GM21786 (cell line): ENCODE results near the gene MREG.

Experiments
- ATAC-seq: cut with Tn5 transposase; IDR thresholded peaks from one replicate; pipeline ENCODE4 v1.9.1; 2021; ENCODE audit not compliant: unreplicated experiment

Gene MREG, protein sequence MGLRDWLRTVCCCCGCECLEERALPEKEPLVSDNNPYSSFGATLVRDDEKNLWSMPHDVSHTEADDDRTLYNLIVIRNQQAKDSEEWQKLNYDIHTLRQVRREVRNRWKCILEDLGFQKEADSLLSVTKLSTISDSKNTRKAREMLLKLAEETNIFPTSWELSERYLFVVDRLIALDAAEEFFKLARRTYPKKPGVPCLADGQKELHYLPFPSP

DNA sequence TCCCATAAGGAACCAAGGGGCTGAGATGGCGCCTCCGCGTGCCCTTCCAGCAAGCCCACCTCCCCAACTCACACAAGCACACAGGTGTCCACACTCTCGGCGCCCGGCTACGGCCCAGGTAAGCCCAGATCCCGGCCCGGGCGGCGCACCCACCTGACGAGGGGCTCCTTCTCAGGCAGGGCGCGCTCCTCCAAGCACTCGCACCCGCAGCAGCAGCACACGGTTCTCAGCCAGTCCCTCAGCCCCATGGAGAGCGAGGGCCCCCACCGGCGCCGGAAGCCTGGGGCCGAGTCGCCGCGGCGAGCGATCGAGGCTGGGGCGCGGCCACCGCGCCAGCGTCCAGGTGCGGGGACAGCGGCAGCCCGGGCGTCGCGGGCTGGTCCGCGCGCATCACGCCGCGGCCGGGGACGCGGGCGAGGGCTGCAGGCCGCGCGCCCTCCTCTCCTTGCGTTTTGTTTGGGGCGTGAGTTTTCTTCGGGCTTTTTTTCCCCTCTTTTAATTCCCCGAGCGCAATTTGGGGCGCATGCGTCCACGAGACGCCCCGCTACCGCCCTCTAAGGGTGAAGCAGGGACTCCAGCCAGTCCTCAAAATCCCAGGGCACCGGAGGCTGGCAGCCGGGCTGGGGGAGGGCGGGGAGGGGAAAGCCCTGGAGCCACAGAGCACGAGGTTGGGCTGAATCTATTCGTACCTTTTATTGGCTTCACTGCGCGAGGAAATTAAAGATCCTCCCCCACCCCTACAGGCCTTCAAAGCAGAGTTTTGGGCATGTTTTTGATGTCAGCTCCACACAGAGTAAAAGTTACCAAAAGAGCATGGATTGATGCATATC is at the start of gene MREG:
Gene MREG, minus strand, starts transcription at position 472 of the 830 bp plus-strand sequence. Its CDS starts 224 bp downstream, at position 248.
- peak; percentile 33 for ATAC-seq

DNA sequence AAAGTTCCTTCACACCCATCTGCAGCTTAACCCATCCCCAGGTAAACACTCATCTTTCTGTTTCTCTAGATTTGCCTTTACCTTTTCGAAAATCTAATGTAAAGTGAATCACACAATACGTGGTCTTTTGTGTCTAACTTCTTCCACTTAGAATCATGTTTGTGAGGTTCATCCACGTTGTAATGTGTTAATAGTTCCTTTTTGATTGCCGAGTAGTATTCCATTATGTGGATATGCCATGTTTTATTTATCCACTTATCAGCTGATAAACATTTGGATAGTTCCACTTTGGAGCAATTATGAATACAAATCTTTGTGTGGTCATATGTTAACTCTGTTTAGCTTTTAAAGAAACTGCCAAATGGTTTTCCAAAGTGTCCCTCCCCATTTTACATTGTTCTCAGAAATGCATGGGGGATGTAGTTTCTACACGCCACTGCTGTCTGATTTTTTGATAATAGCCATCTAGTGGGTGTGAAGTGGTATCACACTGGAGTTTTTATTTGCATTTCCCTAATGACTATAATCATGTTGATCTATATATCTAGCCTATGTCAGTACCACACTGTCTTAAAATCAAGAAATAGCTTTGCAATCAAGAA is 46.0 kb upstream of the MREG start:
- ATAC-seq = no peak

DNA sequence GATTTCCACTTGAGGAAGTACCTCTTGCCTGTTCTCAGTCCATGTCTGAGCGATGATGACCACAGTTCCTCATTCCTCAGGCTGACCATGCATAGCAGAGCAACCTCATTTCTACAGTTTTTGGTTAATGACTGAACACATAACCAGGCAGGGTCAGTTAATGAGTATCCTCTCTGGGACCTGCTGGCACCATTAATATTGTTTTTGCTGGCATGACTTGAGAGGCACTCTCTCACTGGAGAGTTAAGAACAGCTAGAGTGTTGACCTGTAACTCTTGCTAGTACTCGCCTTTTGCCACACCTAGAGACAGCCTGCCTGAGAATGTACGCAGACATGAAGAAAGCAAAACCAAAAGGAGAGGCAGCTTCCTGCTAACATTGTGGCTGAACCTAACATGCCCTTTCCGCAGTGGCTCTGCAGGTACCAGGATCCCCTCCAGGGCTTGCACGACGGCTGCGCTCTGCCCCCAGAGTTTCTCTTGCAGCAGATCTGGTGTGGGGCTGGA is 44.4 kb upstream of the MREG start:
- peak; percentile 82 for ATAC-seq

DNA sequence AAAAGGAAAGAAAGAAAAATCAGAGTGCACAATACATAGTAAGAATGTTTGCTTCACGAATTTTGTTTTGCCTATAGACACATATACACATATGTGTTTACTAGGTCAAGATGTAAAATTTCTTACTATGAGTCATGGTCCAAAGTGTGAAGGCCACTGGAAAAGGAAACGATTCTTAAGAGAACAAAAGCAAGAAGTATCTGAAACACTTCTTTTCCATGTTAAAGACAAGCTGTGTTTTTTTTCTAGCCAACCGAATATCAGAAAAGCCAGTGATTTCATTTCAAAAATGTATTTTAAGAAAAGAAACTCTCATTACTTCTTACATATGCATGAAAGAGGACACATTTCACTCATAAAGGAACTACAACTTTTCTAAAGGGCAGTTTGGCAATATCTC is 43.4 kb upstream of the MREG start:
- ATAC-seq = peak; percentile 38

DNA sequence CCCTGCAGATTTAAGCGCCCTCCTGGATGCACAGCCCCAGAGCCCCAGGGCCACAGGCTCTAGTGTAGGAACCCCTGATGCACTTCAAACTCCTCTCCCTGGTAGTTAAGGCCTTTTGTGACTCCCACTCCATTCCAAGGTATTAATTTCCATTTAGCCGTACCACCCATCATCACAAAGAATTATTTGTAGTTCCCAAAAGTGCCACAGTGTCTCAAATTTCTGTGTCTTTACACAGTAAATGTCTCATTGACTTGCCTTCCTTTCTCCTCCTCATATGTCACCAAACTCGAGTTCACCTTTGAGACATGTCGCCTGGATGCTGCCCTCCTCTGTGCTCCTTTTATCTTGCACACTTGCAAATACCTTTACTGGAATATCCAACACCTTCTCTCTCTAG is 42.3 kb upstream of the MREG start:
- ATAC-seq = no peak

DNA sequence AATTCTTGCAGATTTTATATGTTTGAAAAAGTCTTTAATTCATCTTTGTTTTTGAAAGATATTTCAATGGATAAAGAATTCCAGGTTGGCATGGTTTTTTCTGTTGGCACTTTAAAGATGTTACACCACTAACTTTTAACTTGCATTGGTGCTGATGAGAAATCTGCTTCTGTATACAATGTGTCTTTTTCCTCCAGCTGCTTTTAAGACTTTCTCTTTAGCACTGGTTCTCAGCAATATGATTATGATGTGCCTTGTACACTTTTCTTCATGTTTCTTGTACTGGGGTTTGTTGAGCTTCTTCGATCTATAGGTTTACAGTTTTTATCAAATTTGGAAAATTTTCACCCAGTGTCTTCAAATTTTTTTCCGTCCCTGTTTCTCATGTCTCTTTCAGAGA is 39.1 kb upstream of the MREG start:
- ATAC-seq = no peak

DNA sequence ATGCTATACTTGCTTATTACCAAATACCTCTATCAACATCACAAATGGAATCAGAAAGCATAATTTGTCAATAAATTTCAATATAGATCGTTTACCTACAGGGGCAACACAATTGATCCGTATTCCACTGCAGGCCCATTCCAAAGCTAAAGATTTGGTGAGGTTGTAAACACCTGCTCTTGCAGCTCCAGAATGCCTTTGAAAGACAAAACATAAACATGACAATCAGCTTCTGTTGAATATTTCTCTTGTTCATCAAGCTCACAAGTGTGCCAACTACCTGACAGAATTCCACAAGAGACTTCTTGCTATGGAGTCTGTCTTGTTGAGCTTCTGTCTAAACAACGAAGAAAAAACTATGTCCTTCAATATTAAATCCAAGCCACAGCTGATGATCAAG is 38.0 kb upstream of the MREG start:
- no peak for ATAC-seq

DNA sequence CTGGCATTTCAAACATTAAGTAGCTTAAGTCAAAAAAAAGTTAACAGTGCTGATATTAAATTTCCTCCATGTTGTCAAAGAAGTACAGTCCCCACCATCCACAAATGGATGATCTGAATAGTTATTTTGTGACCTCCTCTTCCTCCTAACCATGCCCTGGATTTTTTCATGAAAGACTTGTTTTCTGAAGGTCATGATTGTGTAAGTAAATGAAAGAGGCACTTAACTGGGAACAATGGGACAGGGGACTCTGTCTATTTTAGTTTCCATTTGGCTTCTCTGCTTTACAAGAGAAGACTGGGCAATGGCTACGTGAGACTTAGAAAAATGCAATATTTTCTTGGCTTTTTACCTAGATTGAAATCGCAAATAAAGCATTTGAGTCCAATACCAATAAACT is 36.1 kb upstream of the MREG start:
- no peak for ATAC-seq

DNA sequence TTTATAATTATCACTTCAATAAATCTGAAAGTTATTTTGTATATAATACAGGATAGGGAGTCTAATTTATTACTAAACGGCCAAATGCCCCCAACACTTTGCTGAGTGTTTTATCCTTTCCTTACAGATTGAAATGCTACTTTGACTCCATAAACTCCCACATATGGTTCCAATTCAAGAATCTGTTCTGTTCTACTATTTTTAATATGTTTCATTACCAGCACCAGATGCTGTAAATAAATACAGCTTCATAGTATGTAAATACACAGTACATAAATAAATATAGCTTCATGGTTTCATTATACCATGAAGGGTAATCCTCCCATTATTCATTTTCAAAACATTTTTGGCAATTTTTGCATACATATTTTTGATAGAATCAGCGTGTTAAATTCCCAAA is 34.0 kb upstream of the MREG start:
- no peak for ATAC-seq

DNA sequence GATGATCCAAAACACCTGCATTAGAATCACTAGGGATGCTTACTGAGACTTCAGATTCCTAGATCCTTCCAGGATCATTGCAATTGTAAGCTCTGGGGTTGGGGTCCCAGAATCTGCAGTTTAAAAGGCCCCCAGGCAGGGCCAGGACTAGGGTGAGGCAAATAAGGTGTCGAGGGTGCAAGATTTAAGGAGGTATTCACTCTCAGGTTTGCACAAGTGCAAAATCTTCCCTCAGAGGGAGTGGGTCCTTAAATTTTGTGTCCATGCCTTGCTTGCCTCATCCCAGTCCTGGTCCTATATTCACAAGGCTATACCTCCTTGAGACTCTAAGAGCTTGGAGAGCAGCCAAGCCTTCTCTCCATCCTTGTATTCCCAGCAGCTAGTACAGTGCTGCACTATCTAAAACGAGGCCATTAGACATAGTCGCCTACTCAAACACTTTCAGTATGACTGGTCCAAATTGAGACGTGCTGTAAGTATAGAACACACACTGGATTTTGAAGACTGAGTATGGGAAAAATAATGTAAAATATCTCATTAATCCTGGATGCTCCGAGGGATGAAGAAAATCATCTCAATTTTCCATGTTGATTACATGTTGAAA is 31.6 kb upstream of the MREG start:
- peak; percentile 99 for ATAC-seq

DNA sequence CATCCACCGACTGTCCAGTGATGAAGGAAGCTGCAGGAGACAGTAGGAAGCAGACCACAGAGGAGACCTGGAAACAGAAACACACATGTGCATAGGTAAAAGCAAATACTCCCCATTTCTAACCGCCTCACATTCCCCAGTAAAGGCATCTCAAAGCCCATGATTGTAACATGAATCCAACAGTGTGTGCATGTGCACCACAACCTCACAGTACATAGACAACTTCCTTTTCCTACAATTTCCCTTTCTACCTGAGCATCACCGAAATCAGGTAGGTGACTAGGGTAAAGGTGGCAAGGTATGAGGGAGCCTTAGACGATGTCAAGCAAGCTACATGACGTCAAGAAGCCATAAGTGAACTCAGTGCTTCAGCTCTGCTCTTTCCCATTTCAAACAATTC is 30.6 kb upstream of the MREG start:
- no peak for ATAC-seq

DNA sequence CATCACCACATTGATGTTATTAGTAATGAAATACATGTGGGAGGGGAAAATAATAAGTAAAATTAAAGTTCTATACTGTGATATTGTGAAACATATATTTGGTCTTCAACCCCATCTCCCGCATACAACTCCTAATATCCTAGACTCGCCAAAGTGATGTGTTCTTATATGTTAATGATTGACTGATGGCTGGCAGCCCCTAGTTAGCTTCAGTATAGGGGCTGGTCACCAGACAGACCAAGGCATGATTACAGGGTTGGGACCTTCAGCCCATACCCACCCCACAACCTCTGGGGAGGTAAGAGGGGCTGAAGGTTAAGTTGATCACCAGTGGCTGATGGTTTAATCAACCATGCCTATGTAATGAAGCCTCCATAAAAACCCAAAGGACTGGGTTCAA is 28.1 kb upstream of the MREG start:
- no peak for ATAC-seq

DNA sequence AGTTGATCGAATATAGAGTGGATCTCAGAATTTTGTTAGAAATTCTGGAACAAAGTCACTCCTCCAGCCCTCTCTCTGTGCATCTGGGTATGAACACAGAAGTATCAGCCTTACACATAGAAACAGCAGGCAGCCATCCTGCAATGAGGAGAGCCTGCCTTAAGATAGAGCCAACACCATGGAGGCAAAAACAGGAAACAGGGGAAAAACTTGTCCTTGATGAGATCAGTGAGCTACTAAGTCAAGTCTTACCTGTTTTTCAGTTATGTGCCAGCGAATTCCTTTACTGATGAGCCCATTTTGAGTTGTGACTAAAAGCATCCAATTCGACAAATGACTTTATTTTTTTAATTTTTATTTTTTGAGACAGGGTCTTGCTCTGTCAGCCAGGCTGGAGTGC is 26.6 kb upstream of the MREG start:
- ATAC-seq = no peak

DNA sequence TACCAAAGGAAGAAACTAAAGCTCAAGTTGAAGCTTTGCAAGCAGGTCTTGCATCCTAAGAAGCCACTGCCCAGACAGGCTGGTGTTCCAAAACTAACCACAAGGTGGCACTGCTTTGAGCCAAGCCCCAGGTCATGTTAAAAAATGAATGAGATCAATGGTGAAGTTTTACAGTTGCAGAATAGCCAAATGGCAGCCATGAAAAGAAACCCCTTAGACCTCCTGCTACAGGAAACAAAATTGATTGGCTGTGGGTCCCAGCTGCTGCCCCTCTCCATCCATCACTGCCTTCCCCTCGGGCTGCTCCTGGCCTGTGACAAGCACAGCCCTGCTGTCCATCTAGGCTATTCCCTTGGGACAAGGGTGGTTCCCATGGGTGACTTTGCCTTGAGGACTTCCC is 20.7 kb upstream of the MREG start:
- peak; percentile 32 for ATAC-seq

DNA sequence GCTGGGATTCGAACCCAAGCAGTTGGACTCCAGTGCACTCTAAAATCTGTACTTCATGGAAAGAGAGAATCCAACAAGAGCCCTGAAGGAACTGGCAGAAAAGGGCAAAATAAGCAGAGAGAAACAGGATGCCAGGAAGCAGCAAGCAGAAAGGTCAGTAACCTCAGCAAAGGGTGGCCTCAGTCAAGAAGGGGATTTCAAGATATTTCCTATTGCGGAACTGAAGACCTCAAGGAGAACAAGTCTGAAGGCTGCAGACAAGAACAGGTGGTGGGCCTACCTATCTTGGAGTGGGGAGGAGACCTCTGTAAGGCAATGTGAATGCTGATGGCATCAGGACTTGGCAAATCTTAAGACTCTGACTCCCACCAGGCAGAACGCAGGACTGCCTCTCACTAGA is 20.1 kb upstream of the MREG start:
- ATAC-seq = peak; percentile 31

DNA sequence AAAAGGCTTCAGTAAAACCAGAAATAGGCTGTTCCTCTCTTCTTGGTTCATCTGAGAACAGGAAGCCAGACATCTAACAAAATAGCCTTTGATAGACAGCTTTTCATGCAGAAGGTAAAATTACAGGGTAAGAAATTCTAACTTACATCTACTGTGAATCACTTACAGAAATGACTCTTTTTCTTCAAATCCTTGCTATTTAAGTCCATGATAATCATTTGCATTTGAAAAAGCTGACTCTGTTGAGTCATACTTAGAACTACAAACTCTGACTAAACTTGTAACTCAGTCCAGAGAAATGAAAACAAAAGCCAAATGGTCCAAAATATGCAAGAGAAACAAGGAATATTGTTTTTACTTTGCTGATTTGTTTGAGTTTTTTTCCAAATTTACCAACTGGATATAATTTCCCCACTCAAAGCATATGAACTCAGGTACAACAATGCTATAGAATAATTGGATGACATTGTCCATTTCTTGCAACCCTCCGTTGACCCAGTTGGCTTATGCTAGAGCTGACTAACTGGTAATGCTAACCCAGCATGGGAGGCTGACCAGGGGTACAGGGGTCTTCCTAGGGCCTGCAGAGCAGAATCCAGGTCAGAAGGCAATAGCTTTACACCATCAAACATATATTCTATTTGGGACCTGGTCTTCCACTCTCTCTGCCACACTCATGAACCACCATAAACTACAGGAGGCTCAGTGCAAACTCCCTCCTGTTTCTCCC is 18.8 kb upstream of the MREG start:
- peak; percentile 79 for ATAC-seq

DNA sequence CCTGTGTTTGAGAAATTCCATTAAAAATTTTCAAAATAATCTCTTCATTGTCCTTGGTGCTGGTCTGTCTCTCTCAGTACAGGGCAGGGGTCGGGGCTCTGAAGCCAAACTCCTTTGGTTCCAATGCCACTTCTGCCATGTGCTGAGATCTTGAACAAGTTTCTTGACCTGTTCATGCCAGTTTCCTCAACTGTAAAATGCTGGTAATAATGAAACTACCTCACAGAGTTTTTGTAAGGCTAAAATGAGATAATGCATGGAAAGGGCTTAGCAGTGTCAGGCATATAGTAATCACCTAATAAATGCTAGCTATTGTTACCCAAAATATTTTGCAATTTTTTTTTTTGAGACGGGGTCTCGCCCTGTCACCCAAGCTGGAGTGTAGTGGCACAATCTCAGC is 16.9 kb upstream of the MREG start:
- ATAC-seq = no peak

DNA sequence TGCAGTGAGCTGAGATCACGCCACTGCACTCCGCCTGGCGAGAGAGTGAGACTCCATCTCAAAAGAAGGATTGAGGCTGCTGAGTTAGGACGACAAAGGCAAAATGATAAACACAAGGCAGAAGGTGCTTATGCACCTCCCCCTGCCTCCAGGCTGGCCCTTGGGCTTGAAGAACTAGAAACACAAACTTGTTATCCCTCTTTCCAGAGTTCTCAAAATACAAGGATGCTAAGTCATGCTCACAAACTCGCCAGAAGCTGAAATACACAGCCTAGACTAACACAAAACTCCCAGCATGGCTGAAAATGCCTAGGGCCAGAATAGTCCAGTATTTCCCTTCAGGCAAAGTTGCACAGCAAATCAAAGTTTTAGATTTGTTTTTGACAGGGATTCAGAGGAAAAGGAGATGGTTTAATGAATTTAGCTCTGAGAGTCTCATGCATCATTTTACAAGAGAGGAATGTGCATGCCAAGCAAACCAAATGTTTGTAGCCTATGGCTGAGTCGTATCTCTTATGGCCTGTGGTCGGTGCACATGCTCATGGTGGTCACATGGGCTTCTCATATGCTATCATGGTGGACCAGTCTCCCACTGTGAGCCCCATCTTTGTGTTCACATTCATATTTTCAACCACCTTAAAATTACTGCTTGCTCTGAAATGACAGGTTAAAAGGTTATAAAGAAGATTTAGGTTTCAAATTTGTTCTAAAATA is 16.2 kb upstream of the MREG start:
- ATAC-seq = no peak

DNA sequence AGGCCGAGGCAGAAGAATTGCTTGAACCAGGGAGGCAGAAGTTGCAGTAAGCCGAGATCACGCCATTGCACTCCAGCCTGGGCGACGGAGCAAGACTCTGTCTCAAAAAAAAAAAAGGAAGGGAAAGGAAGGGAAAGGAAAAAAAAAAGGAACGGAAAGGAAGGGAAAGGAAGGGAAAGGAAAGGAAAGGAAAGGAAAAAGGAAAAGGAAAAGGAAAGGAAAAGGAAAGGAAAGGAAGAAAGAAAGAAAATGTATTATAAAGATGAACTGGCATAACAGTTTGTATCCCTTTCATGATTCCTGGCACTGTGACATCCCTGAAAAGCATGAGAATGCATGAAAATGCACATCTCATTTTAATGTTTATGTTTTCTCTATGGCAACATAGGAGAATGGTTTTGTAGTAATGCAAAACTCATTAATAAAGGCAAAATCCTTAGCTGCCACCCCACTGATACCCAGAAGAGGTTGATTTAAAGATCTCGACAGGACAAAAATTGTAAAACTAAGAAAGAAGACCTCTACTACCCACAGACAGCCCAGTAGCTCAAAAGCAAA is 11.5 kb upstream of the MREG start:
- no peak for ATAC-seq

DNA sequence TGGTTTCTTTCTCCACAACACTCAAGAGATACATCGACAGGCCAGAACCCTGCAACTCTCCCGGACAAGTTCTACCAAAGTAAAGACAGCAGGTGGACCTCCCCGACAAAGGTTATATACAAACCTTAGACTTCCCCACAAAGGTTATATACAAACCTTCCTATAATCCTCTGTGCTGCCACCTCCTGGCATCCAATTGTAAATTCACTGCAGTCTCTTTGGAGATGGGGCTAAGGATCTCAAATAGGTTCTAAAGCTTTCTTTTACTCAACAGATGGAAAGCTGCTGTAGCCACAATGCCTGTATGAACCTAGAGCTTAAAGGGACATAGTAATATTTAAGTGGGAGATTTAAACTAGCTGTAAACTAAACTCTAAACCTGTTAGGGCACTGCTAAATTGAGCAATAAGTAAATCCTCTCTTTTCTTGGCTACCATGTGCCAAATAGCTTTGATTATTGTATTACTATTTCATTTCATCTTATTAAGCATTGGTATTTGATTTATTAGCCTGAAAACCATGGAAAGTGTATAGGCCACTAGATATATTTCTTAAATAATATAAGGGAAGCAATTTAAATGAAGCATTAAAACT is 9.8 kb upstream of the MREG start:
- peak; percentile 91 for ATAC-seq
